ENCODE measurements around the gene DTD1.

DTD1 gene

GRCh38 chr20:18666803-18667415 is 79.1 kb downstream of the DTD1 start:
- DNase-seq = peak; percentile 93

- no peak for DNase-seq
Measured at GRCh38 chr20:18669241-18670019, 81.6 kb downstream of the DTD1 start.

GRCh38 chr20:18671203-18671710 is 83.4 kb downstream of the DTD1 start:
- DNase-seq = no peak

- no peak for DNase-seq
Measured at GRCh38 chr20:18672834-18673233, 85.0 kb downstream of the DTD1 start.

GRCh38 chr20:18676396-18676795 is 88.5 kb downstream of the DTD1 start:
- no peak for DNase-seq

- no peak for DNase-seq
Measured at GRCh38 chr20:18677126-18677525, 89.3 kb downstream of the DTD1 start.

GRCh38 chr20:18678549-18679419 is 90.9 kb downstream of the DTD1 start:
- peak; percentile 75 for DNase-seq

GRCh38 chr20:18683839-18684238 is 96.0 kb downstream of the DTD1 start:
- no peak for DNase-seq

GRCh38 chr20:18684775-18685174 is 96.9 kb downstream of the DTD1 start:
- no peak for DNase-seq

GRCh38 chr20:18685406-18685805 is 97.6 kb downstream of the DTD1 start:
- DNase-seq = no peak

- DNase-seq = no peak
Measured at GRCh38 chr20:18686696-18687095, 98.8 kb downstream of the DTD1 start.

- no peak for DNase-seq
Measured at GRCh38 chr20:18688676-18689075, 100.8 kb downstream of the DTD1 start.

GRCh38 chr20:18689557-18689956 is 101.7 kb downstream of the DTD1 start:
- no peak for DNase-seq

- DNase-seq = no peak
Measured at GRCh38 chr20:18692447-18692846, 104.6 kb downstream of the DTD1 start.

- no peak for DNase-seq
Measured at GRCh38 chr20:18694071-18694470, 106.2 kb downstream of the DTD1 start.

- DNase-seq = no peak
Measured at GRCh38 chr20:18695175-18695574, 107.3 kb downstream of the DTD1 start.

GRCh38 chr20:18698735-18699380 is 111.0 kb downstream of the DTD1 start:
- DNase-seq = no peak

GRCh38 chr20:18701969-18702368 is 114.1 kb downstream of the DTD1 start:
- no peak for DNase-seq

- no peak for DNase-seq
Measured at GRCh38 chr20:18702736-18703135, 114.9 kb downstream of the DTD1 start.

GRCh38 chr20:18705490-18705889 is 117.6 kb downstream of the DTD1 start:
- no peak for DNase-seq

GRCh38 chr20:18705910-18706309 is 118.1 kb downstream of the DTD1 start:
- DNase-seq = no peak

GRCh38 chr20:18712131-18712530 is 124.3 kb downstream of the DTD1 start:
- no peak for DNase-seq

- DNase-seq = no peak
Measured at GRCh38 chr20:18712882-18713281, 125.0 kb downstream of the DTD1 start.

All from NCI-H2029 treated with DMSO at 0.1 percent for 48 hours (cell line).